ENCODE measurements around the gene ZNF580. TPM values are rescaled to one million over a fixed set of nuclear protein-coding genes. Genes with fewer than 3 reads are reported as not detected.

ZNF580 gene
- total and polyA plus RNA-seq, 12 donors: 8.0 to 101 (median 46.0) TPM

- TF ChIP-seq POLR2A (IDR thresholded peaks at IDR 0.05): no peak
- TF ChIP-seq CTCF (IDR thresholded peaks at IDR 0.05): no peak
- WGBS, 4 donors: 62 to 81% (median 66%) methylated on average over 16 to 23 of the region's 23 CpGs
- DNase-seq: peak in 4 of 7 donors; percentile 51 to 66 (median 64)
- peaks cover 0 to 22% of the 10 kb centered on the region in 2 donors for H3K4me1 ChIP-seq (replicated peaks in 1 of 2)
- H3K36me3 ChIP-seq (replicated peaks in 1 of 2): peaks cover 0 to 59% of the 10 kb centered on the region in 2 donors
- H3K27me3 ChIP-seq: no peaks in the 10 kb centered on the region
- no peak overlapping the region for H3K4me3 ChIP-seq
- H3K9me3 ChIP-seq (replicated peaks in 1 of 3): no peaks in the 10 kb centered on the region
- intact Hi-C loops (cut with DNase I): no loop called here
- no peak overlapping the region for H3K27ac ChIP-seq
Measured at GRCh38 chr19:55670280-55671053, 29.7 kb downstream of the ZNF580 start.

GRCh38 chr19:55671054-55671378 is 30.2 kb downstream of the ZNF580 start:
- no peak overlapping the region for H3K4me3 ChIP-seq
- H3K27me3 ChIP-seq: no peaks in the 10 kb centered on the region
- 65 to 77% (median 71%) methylated on average over 2 of the region's 2 CpGs for WGBS, 4 donors
- H3K36me3 ChIP-seq (replicated peaks in 1 of 2): peaks cover 0 to 53% of the 10 kb centered on the region in 2 donors
- H3K4me1 ChIP-seq (replicated peaks in 1 of 2): peaks cover 3 to 25% of the 10 kb centered on the region in 2 donors
- no peaks in the 10 kb centered on the region for H3K9me3 ChIP-seq (replicated peaks in 1 of 3)
- intact Hi-C loops (cut with DNase I): no loop called here
- no peak for TF ChIP-seq POLR2A (IDR thresholded peaks at IDR 0.05)
- no peak for TF ChIP-seq CTCF (IDR thresholded peaks at IDR 0.05)
- DNase-seq: no peak
- H3K27ac ChIP-seq: no peak overlapping the region

DNA sequence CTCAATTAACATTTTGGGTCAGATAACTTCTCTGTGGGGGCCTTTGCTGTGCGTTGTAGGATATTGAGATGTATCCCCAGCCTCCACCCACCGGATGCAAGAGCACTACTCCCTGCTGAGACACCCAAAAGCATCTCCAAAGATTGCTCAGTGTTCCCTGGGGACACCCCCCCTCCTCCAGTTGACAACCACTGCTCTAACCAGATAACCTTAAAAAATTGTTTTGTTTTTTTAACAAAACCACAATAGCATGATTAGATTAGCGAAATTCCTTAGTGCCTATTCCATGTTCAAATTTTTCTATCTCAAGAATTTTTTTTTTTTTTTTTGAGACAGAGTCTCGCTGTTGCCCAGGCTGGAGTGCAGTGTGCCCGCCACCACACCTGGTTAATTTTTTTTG is 31.6 kb downstream of the ZNF580 start:
- TF ChIP-seq CTCF (IDR thresholded peaks at IDR 0.05) (no peak), POLR2A (IDR thresholded peaks at IDR 0.05) (no peak)
- Histone ChIP-seq H3K9me3 (replicated peaks in 1 of 3) (no peaks in the 10 kb centered on the region), H3K27me3 (no peaks in the 10 kb centered on the region), H3K36me3 (replicated peaks in 1 of 2) (peaks cover 0 to 39% of the 10 kb centered on the region in 2 donors), H3K4me3 (no peak overlapping the region), H3K27ac (no peak overlapping the region), H3K4me1 (replicated peaks in 1 of 2) (peaks cover 17 to 38% of the 10 kb centered on the region in 2 donors)
- intact Hi-C loops (cut with DNase I): no loop called here
- WGBS, 4 donors: 80 to 90% (median 84%) methylated on average over 5 of the region's 5 CpGs
- no peak for DNase-seq

DNA sequence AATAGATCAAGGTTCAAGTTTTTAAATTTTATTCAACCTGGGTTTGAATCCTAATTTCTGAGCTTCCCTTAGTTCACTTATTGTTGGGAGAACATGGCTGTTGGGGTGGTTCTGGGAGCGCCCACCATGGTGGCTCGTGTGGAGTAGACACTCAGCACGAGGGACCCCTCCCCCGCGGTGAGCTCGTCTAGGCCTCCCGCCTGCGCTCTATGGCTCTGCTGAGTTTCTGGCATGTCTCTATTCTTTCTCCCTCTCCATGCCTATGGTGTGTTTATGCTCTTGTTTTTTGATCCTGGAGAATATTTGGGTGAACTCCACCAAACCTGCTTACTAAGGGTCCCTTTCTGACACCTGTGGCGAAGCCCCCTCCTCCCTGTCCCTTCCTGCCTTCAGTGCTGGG is 32.7 kb downstream of the ZNF580 start:
- H3K27ac ChIP-seq: peak overlapping the region in 2 of 5 donors; percentile 17 to 97
- TF ChIP-seq POLR2A (IDR thresholded peaks at IDR 0.05): no peak
- no peak for TF ChIP-seq CTCF (IDR thresholded peaks at IDR 0.05)
- intact Hi-C loops (cut with DNase I): no loop called here
- no peaks in the 10 kb centered on the region for H3K9me3 ChIP-seq (replicated peaks in 1 of 3)
- H3K4me1 ChIP-seq (replicated peaks in 1 of 2): peaks cover 27 to 40% of the 10 kb centered on the region in 2 donors
- H3K4me3 ChIP-seq: no peak overlapping the region
- H3K27me3 ChIP-seq: no peaks in the 10 kb centered on the region
- DNase-seq: no peak
- H3K36me3 ChIP-seq (replicated peaks in 1 of 2): peaks cover 0 to 32% of the 10 kb centered on the region in 2 donors
- 80% methylated on average over 9 of the region's 9 CpGs for WGBS, 4 donors
